H9 (cell line): ENCODE results near the gene KCNIP4. TPM values are rescaled to one million over a fixed set of nuclear protein-coding genes. Genes with fewer than 3 reads are reported as not detected.

ENCODE experiments used
- DNase-seq: peaks from one replicate; pipeline ENCODE4 v3.0.0-alpha.2; 2017
- H2AFZ ChIP-seq: one replicate; pipeline ENCODE4 v1.6.1; 2013; ENCODE audit warnings: mild to moderate bottlenecking, low read length, control low read depth, moderate library complexity
- H2AK5ac ChIP-seq: 2 replicates; pipeline ENCODE4 v1.6.1; 2013; ENCODE audit warnings: low read length, control low read depth, mixed read lengths; ENCODE audit not compliant: insufficient read length
- H2BK120ac ChIP-seq: one replicate; pipeline ENCODE4 v1.6.1; 2013; ENCODE audit warnings: low read depth, mild to moderate bottlenecking, low read length, control low read depth, inconsistent platforms; ENCODE audit not compliant: poor library complexity, severe bottlenecking
- H2BK12ac ChIP-seq: 2 replicates; pipeline ENCODE4 v1.6.1; 2013; ENCODE audit warnings: low read length, control low read depth, mixed read lengths, low read depth; ENCODE audit not compliant: insufficient read length
- H2BK15ac ChIP-seq: 2 replicates; pipeline ENCODE4 v1.6.1; 2013; ENCODE audit warnings: low read depth, low read length, control low read depth
- H2BK20ac ChIP-seq: one replicate; pipeline ENCODE4 v1.6.1; 2013; ENCODE audit warnings: low read depth, mild to moderate bottlenecking, low read length, control low read depth, inconsistent platforms; ENCODE audit not compliant: poor library complexity, severe bottlenecking
- H2BK5ac ChIP-seq: 2 replicates; pipeline ENCODE4 v1.6.1; 2013; ENCODE audit warnings: low read length, control low read depth, mixed read lengths; ENCODE audit not compliant: insufficient read length
- H3K14ac ChIP-seq: 2 replicates; pipeline ENCODE4 v1.6.1; 2013; ENCODE audit warnings: low read length, control low read depth; ENCODE audit not compliant: insufficient read depth
- H3K18ac ChIP-seq: 2 replicates; pipeline ENCODE4 v1.6.1; 2013; ENCODE audit warnings: low read depth, mild to moderate bottlenecking, mixed read lengths, low read length, control low read depth; ENCODE audit not compliant: insufficient read length
- H3K23ac ChIP-seq: 2 replicates; pipeline ENCODE4 v1.6.1; 2013; ENCODE audit warnings: low read length, control low read depth, mixed read lengths, low read depth; ENCODE audit not compliant: insufficient read length
- H3K23me2 ChIP-seq: 2 replicates; pipeline ENCODE4 v1.6.1; 2013; ENCODE audit warnings: low read depth, mild to moderate bottlenecking, mixed read lengths, low read length, control low read depth; ENCODE audit not compliant: insufficient read length, poor library complexity, severe bottlenecking
- H3K27ac ChIP-seq: 2 replicates; pipeline ENCODE4 v1.5.1; 2013; ENCODE audit warnings: low read length, control low read depth, mixed read lengths, low read depth; ENCODE audit not compliant: insufficient read length
- H3K27me3 ChIP-seq: 2 replicates; pipeline ENCODE4 v1.6.1; 2013; ENCODE audit warnings: low read length, control low read depth, inconsistent platforms; ENCODE audit not compliant: insufficient read depth
- H3K4ac ChIP-seq: 2 replicates; pipeline ENCODE4 v1.6.1; 2013; ENCODE audit warnings: low read depth, mild to moderate bottlenecking, control low read depth, inconsistent platforms, low read length, moderate library complexity
- H3K4me1 ChIP-seq: 2 replicates; pipeline ENCODE4 v1.6.1; 2013; ENCODE audit warnings: low read length, control low read depth, inconsistent platforms; ENCODE audit not compliant: insufficient read depth
- H3K4me2 ChIP-seq: 2 replicates; pipeline ENCODE4 v1.6.1; 2013; ENCODE audit warnings: low read length, control low read depth, mixed read lengths; ENCODE audit not compliant: insufficient read length, insufficient read depth
- H3K56ac ChIP-seq: 2 replicates; pipeline ENCODE4 v1.6.1; 2013; ENCODE audit warnings: low read depth, mild to moderate bottlenecking, mixed read lengths, low read length, control low read depth; ENCODE audit not compliant: insufficient read length
- H3K79me1 ChIP-seq: 2 replicates; pipeline ENCODE4 v1.6.1; 2013; ENCODE audit warnings: low read depth, mild to moderate bottlenecking, moderate library complexity, low read length, control low read depth, inconsistent platforms; ENCODE audit not compliant: insufficient read depth, poor library complexity, severe bottlenecking
- H3K79me2 ChIP-seq: 2 replicates; pipeline ENCODE4 v1.6.1; 2013; ENCODE audit warnings: low read length, control low read depth, inconsistent platforms; ENCODE audit not compliant: insufficient read depth
- H3K9ac ChIP-seq: 2 replicates; pipeline ENCODE4 v1.6.1; 2013; ENCODE audit warnings: low read length, control low read depth, mixed read lengths; ENCODE audit not compliant: insufficient read length; ENCODE audit errors: extremely low read depth
- H3K9me3 ChIP-seq: one replicate; pipeline ENCODE4 v1.6.1; 2013; ENCODE audit warnings: low read depth, low read length, inconsistent platforms; ENCODE audit not compliant: control insufficient read depth
- H3T11ph ChIP-seq: one replicate; pipeline ENCODE4 v1.6.1; 2013; ENCODE audit warnings: mild to moderate bottlenecking, low read length, control low read depth, inconsistent platforms
- H4K20me1 ChIP-seq: one replicate; pipeline ENCODE4 v1.6.1; 2013; ENCODE audit not compliant: control insufficient read depth, insufficient read length, insufficient read depth
- H4K5ac ChIP-seq: 2 replicates; pipeline ENCODE4 v1.6.1; 2013; ENCODE audit warnings: low read depth, mild to moderate bottlenecking, mixed read lengths, low read length, control low read depth; ENCODE audit not compliant: insufficient read length
- H4K8ac ChIP-seq: replicated peaks from 2 replicates; pipeline ENCODE4 v1.6.1; 2013; ENCODE audit warnings: low read length, control low read depth, mixed read lengths, low read depth; ENCODE audit not compliant: insufficient read length
- H4K91ac ChIP-seq: 2 replicates; pipeline ENCODE4 v1.6.1; 2013; ENCODE audit warnings: low read depth, mild to moderate bottlenecking, moderate library complexity, mixed read lengths, low read length, control low read depth; ENCODE audit not compliant: insufficient read length
- H3K27ac Mint-ChIP-seq, 3 experiments: 2 replicates in 2 of 3; 3 replicates in 1 of 3; pipeline ENCODE4 v1.8.0; 2020 to 2021; ENCODE audit warnings: mixed read lengths in 3 of 3, mild to moderate bottlenecking in 1 of 3, moderate library complexity in 1 of 3
- H3K27me3 Mint-ChIP-seq: 2 replicates; pipeline ENCODE4 v1.8.0; 2021; ENCODE audit warnings: low read depth, mild to moderate bottlenecking, moderate library complexity, mixed read lengths
- H3K36me3 Mint-ChIP-seq, 3 experiments: 2 replicates in 2 of 3; 3 replicates in 1 of 3; pipeline ENCODE4 v1.8.0; 2020 to 2021; ENCODE audit warnings: low read depth in 3 of 3, mixed read lengths in 3 of 3; ENCODE audit not compliant: insufficient read depth in 1 of 3
- H3K4me1 Mint-ChIP-seq, 2 experiments: 2 replicates each; pipeline ENCODE4 v1.8.0; 2020; ENCODE audit warnings: mixed read lengths in 2 of 2
- H3K4me3 Mint-ChIP-seq, 2 experiments: 2 replicates in 1 of 2; 3 replicates in 1 of 2; pipeline ENCODE4 v1.8.0; 2020 to 2021; ENCODE audit warnings: mild to moderate bottlenecking in 2 of 2, mixed read lengths in 2 of 2, moderate library complexity in 1 of 2
- H3K9me3 Mint-ChIP-seq, 2 experiments: 2 replicates in 1 of 2; 3 replicates in 1 of 2; pipeline ENCODE4 v1.8.0; 2020; ENCODE audit warnings: mild to moderate bottlenecking in 2 of 2, mixed read lengths in 2 of 2, moderate library complexity in 1 of 2
- CTCF ChIP-seq: fragments of 200-600 bp; sonication (generic); conservative IDR thresholded peaks from 3 replicates; pipeline ENCODE4 v1.8.0; 2021; ENCODE audit warnings: antibody characterized with exemption, mild to moderate bottlenecking
- WGBS: extraction: QIAGEN DNeasy Blood & Tissue Kit; methylation state at CpG from one replicate; pipeline ENCODE4 v1.1.7; 2013; ENCODE audit warnings: missing lambda C conversion rate, low lambda C conversion rate, mixed read lengths; ENCODE audit not compliant: insufficient read length; ENCODE audit errors: extremely low coverage; 5-methylcytosine and 5-hydroxymethylcytosine counted together
- total RNA-seq: library from RNA; stranded (reverse); gene quantifications from 2 replicates; pipeline ENCODE4 v1.2.1, GENCODE V29; 2021

KCNIP4 gene
- total RNA-seq, 1 experiment from 2014 or later: not detected

GRCh38 chr4:20889901-20890300, 1058.7 kb downstream of the KCNIP4 start:
- Mint-ChIP-seq H3K4me3 (no peak overlapping the region), H3K4me1 (peaks cover 4 to 9% of the 10 kb centered on the region in 2 experiments), H3K9me3 (no peaks in the 10 kb centered on the region; a peak in 1 of 5 replicates), H3K27ac (no peak overlapping the region), H3K36me3 (no peaks in the 10 kb centered on the region), H3K27me3 (no peaks in the 10 kb centered on the region)
- no peak overlapping the region for H2BK20ac ChIP-seq
- no peak overlapping the region for H4K8ac ChIP-seq
- no peaks in the 10 kb centered on the region for H3K27me3 ChIP-seq
- no peak overlapping the region for H2BK120ac ChIP-seq
- H4K20me1 ChIP-seq: no peaks in the 10 kb centered on the region
- H3T11ph ChIP-seq: no peak overlapping the region
- no peak overlapping the region for H3K18ac ChIP-seq
- no peak overlapping the region for H4K5ac ChIP-seq
- H2BK15ac ChIP-seq: no peak overlapping the region
- H3K79me1 ChIP-seq: no peaks in the 10 kb centered on the region
- H3K27ac ChIP-seq: no peak overlapping the region
- no peaks in the 10 kb centered on the region for H3K9me3 ChIP-seq
- no peaks in the 10 kb centered on the region for H3K79me2 ChIP-seq
- H3K23ac ChIP-seq: no peak overlapping the region
- H3K4me2 ChIP-seq: no peak overlapping the region
- H3K23me2 ChIP-seq: no peaks in the 10 kb centered on the region
- H3K4ac ChIP-seq: no peak overlapping the region
- no peak overlapping the region for H4K91ac ChIP-seq
- no peak overlapping the region for H3K9ac ChIP-seq
- H3K4me1 ChIP-seq: peaks cover 6% of the 10 kb centered on the region; the same call in 1 of the 2 replicates
- no peak for DNase-seq
- H3K14ac ChIP-seq: no peak overlapping the region
- no peak overlapping the region for H3K56ac ChIP-seq
- H2AFZ ChIP-seq: no peak overlapping the region
- no CpG with 5 or more reads among the region's 3 CpGs for WGBS
- no peak overlapping the region for H2BK5ac ChIP-seq
- H2BK12ac ChIP-seq: no peak overlapping the region
- no peak for TF ChIP-seq CTCF
- H2AK5ac ChIP-seq: no peak overlapping the region
